Muscle layer of colon (tissue), 2 donors: Measurements from ENCODE around the gene BRCA2.

ENCODE experiments used
- H3K27ac ChIP-seq: one replicate; pipeline ENCODE4 v1.7.0; 2013; ENCODE audit warnings: low read depth, mild to moderate bottlenecking, low read length, moderate library complexity
- H3K27me3 ChIP-seq, 2 donors: one replicate each; pipeline ENCODE4 v1.7.0; 2013; ENCODE audit warnings: low read length in 2 of 2, mild to moderate bottlenecking in 2 of 2; ENCODE audit not compliant: insufficient read depth in 2 of 2, control insufficient read depth in 1 of 2
- H3K36me3 ChIP-seq: one replicate; pipeline ENCODE4 v1.7.0; 2013; ENCODE audit warnings: mild to moderate bottlenecking, low read length; ENCODE audit not compliant: insufficient read depth
- H3K4me1 ChIP-seq: one replicate; pipeline ENCODE4 v1.7.0; 2013; ENCODE audit warnings: mild to moderate bottlenecking, low read length; ENCODE audit not compliant: insufficient read depth
- H3K4me3 ChIP-seq, 2 donors: one replicate each; pipeline ENCODE4 v1.7.0; 2013; ENCODE audit warnings: low read length in 2 of 2, low read depth in 1 of 2, mild to moderate bottlenecking in 1 of 2, moderate library complexity in 1 of 2
- H3K9ac ChIP-seq: one replicate; pipeline ENCODE4 v1.7.0; 2013; ENCODE audit warnings: low read length
- H3K9me3 ChIP-seq: one replicate; pipeline ENCODE4 v1.7.0; 2013; ENCODE audit warnings: mild to moderate bottlenecking, low read length
- donor health status: abdominal sarcoma.
- donor health status: Adenocarcinoma of cecum.

Gene BRCA2

DNA sequence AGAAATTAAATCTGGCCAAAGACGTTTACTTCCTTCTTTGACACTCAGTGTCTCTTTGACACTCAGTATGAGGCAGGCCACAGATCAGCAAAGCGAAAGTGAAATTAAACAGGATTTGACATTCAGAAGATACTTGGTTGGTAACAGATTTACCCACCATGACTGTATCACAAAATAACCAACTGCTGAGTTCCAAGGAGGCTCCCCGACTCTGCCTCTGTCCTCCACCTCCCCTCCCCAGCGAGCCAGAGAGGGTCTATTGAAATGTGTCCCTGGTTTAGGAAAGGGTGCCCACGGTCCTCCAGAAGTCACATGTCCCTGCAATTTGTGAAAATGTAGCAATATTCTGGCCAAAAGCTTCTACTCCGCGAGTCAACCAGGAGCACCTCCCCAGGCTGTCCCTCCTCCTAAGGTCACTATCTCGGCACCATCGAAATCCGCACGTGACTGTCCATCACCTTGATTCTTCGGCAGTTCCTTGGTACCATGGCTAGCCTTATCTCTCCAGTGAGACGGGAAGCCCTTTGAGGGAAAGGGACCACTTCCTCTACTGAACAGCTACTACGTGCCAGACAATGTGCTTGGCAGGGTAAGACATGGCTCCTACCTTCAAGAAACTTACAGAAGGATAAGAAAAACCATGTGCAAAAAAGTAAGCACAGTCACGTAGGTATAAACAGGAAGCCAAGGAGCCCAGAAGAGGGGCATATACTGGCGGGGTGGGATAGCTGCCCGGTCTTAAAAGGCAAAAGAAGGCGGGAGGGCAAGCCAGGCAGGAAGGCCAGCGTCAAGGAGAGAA lies 111.1 kb downstream of the BRCA2 start:
- Histone ChIP-seq H3K4me1 (peaks cover 10% of the 10 kb centered on the region), H3K9me3 (no peaks in the 10 kb centered on the region), H3K4me3 (peak overlapping the region; percentile 80 to 93), H3K9ac (peak overlapping the region; percentile 55), H3K36me3 (no peaks in the 10 kb centered on the region), H3K27ac (peak overlapping the region; percentile 68), H3K27me3 (no peaks in the 10 kb centered on the region)

DNA sequence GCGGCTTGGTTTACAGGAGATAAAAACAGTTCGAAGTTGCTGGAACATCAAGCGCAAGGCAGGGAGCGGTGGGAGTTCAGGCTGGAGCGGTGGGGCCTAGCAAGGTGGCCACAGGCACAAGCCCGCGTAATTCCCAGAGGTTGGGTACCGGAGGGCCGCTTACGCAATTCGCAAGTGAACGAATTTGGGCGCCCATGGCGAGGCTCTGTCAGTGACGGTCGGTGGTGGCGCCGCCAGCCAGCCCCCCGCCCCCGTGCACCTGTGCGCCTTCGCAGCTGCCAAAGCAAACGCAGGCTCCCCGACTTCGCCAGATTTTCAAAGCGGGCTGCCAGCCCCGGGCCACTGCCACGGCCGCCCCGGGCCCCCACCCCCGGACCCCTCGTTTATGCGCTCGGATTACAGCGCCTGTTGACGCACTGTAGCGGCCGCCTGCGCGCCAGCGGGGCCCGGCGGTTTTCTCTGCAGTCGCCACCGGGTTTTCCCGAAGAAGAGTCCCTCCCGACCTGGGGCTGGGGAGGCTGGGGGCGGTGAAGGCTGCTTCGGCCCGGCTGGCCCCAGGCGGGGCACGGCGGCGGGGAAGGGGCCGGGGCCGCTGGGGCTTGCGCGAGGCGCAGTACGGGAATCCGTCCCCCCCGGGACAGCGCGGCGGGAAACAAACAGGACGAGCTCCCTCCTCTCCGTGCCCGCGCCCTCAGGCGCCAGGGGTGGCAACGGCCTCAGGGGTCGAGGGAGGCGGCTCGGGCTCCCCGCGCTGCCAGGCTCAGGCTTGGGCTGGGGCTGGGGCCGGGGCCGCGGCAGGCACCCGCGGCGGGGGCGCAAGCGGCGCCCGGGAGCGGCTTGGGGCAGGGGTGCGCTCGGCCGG lies 111.9 kb downstream of the BRCA2 start:
- Histone ChIP-seq H3K4me1 (peaks cover 10% of the 10 kb centered on the region), H3K36me3 (no peaks in the 10 kb centered on the region), H3K27me3 (no peaks in the 10 kb centered on the region), H3K9me3 (no peaks in the 10 kb centered on the region), H3K27ac (peak overlapping the region; percentile 68), H3K9ac (peak overlapping the region; percentile 55), H3K4me3 (peak overlapping the region; percentile 80 to 93)

DNA sequence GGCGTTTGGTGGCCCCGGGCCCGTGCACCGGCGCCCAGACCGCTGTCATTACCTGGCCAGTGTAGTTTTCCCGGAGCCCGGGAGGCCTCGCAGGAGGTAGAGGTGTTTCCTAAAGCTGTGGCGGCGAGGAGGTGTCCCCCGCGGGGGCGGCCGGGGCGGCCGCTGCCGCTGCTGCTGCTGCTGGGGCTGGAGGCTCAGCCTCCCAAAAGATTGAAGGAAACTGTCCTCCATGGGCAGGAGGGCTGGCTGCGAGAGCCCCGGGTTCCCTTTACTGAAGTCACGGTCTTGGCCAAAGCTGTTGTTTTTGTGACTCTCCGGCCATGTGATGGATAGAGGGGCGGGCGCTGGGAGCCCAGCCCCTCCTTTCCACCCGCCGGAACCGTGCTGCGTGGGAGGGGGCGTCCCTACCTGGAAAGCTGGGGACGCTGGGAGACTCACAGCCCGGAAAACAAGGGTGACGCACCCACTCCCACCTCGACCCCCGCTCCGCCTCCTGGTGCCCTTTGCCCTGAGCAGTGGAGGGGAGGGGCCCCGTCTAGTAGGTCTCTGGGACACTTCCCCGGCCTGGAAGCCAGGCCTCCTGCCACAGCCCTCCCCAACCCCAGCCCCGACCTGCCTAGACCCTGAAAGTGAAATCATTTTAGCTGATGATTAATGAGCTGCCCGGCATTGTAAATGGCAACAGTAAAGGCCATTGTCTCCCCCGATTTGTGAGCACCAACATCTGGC lies 112.7 kb downstream of the BRCA2 start, which contains the start of gene N4BP2L1:
N4BP2L1 (minus strand) TSS at position 279 of the 729 bp plus-strand sequence; CDS start at position 231, 48 bp downstream.
- H3K36me3 ChIP-seq = no peaks in the 10 kb centered on the region
- no peaks in the 10 kb centered on the region for H3K27me3 ChIP-seq
- H3K4me1 ChIP-seq = peaks cover 10% of the 10 kb centered on the region
- H3K27ac ChIP-seq = peak within 1 kb of the TSS; percentile 68
- H3K9me3 ChIP-seq = no peaks in the 10 kb centered on the region
- peak within 1 kb of the TSS; percentile 55 for H3K9ac ChIP-seq
- peak within 1 kb of the TSS; percentile 80 to 93 for H3K4me3 ChIP-seq

DNA sequence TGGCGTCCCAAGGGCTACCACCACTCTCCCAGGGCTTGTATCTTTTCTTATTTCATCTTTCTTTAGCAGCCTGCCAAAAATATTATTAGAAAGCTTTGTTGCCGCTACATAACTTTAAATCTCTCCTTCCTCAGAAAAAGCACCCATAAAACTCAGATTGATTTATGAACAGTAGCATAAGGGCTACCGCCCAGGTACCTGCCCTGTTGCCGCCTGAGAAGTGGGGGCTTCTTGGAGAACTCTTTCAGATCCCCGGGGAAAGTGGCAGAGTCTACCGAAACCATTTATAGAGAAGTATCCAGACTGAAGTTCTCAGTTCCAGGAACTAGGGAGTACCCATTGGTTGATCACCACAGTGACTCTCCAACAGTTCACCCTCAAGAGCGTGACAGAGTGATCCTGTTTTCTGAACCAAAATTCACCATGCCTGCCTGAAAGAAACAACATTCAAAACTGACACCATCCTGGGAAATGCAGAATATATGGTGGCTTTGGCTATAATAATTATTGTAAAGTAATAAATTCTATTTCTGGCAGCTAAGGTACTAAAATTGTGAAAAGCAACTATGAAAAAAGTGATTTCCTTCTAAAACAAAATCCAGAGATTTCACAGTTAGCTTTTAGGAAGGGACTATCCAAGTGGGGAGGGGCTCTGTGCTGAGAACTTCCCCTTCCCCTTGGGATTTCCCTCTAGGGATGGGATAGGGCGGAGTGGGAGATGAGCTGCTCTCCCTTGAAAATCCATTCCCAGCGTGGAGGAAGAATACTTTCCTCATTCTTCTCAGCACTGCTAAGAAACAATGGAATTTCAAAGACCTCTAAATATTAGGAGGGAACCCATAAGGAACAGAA lies 113.5 kb downstream of the BRCA2 start:
- Histone ChIP-seq H3K27ac (peak overlapping the region; percentile 68), H3K9me3 (no peaks in the 10 kb centered on the region), H3K36me3 (no peaks in the 10 kb centered on the region), H3K4me1 (peaks cover 10% of the 10 kb centered on the region), H3K4me3 (peak overlapping the region; percentile 80 to 93), H3K9ac (peak overlapping the region; percentile 44), H3K27me3 (no peaks in the 10 kb centered on the region)

DNA sequence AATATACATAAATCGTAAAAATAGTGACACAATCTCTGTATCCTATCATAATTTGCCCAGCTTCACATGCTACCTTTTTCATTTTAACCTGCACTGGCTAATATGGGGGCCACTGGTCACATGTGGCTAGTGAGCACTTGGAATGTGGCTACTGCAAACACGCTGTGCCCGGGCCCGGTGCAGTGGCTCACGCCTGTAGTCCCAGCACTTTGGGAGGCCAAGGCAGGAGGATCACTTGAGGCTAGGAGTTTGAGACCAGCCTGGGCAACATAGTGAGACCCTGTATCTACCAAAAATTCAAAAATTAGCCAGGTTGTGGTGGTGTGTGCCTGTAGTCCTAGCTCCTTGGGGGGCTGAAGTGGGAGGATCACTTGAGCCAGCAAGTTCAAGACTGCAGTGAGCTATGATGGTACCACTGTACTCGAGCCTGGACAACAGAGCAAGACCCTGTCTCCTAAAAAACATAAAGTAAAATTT lies 114.2 kb downstream of the BRCA2 start:
- Histone ChIP-seq H3K9ac (no peak overlapping the region), H3K36me3 (no peaks in the 10 kb centered on the region), H3K27me3 (no peaks in the 10 kb centered on the region), H3K27ac (no peak overlapping the region), H3K4me3 (no peak overlapping the region), H3K9me3 (no peaks in the 10 kb centered on the region), H3K4me1 (peaks cover 10% of the 10 kb centered on the region)

DNA sequence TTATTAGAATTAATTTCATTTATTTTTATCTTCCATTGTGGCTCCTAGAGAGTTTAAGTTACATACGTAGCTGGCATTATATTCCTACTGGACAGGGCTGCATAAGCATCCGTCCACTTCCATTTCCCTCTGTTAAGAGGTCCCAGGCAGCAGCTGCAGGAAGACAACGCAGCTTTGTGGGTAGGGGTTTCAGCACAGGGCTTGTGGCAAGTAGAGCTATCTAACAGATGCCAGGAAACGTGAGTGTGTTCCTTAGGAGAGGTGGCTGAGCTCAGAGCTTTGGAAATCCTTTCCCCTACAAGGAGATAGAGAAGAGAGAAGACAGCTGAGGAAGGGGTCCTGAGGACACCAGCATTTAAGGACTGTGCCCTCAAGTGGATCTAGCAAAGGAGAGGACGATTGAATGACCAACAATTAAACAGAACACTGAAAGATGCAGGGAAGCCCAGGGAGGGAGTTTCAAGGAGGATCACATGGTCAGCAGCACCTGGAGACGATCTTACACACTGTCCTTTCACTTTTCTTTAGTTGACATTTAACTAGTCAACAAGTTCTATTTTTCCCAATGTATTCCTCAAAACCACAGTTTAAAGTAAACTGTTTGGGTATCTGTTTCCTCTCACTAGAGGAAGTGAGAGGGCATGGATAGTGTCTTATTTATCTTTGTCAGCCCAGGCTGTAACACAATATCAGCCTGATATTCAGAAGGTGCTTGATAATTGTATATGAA lies 114.9 kb downstream of the BRCA2 start:
- no peaks in the 10 kb centered on the region for H3K36me3 ChIP-seq
- no peak overlapping the region for H3K27ac ChIP-seq
- H3K27me3 ChIP-seq = no peaks in the 10 kb centered on the region
- H3K9ac ChIP-seq = no peak overlapping the region
- H3K9me3 ChIP-seq = no peaks in the 10 kb centered on the region
- no peak overlapping the region for H3K4me3 ChIP-seq
- peaks cover 10% of the 10 kb centered on the region for H3K4me1 ChIP-seq

DNA sequence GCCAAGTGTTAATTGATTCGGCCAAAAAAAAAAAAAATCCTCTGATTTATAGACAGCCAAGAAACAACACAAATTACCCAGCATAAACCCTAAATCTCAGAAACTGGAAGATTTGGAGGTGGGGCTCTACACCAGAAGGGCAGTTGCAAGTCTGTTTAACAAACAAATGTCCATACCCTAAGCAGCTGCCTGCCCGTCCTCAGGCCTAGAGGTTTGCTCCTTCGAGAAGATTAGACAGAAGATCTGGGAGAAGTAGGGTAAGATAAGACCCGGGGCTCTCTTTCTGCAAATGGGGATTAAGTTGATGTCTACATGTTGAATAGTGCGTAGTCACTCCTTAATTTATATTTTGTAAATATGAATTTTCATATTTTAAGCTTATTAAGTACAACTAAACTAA lies 116.1 kb downstream of the BRCA2 start:
- Histone ChIP-seq H3K27me3 (no peaks in the 10 kb centered on the region), H3K27ac (no peak overlapping the region), H3K4me3 (no peak overlapping the region), H3K4me1 (peaks cover 3% of the 10 kb centered on the region), H3K36me3 (no peaks in the 10 kb centered on the region), H3K9me3 (no peaks in the 10 kb centered on the region), H3K9ac (no peak overlapping the region)

DNA sequence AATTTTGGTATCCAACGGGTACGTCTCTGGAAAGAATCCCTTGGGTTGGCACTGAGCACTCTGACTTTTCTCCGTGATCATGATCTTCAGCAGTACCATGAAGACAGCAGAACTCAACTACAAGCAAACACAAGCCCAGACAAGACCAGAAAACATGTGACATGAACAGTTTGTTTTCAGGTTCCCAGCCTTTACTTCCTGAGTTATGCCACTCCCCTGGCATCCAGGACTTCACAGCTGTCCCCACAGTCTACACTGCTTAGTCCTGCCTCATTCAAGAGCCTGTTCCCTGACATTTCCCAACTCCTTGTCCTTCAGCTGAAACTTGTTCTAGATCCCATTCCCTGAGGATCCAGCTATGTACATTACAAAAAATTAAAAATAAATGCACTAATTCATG lies 117.5 kb downstream of the BRCA2 start:
- H3K36me3 ChIP-seq = no peaks in the 10 kb centered on the region
- H3K9ac ChIP-seq = no peak overlapping the region
- no peaks in the 10 kb centered on the region for H3K27me3 ChIP-seq
- no peaks in the 10 kb centered on the region for H3K4me1 ChIP-seq
- H3K9me3 ChIP-seq = no peaks in the 10 kb centered on the region
- no peak overlapping the region for H3K4me3 ChIP-seq
- H3K27ac ChIP-seq = no peak overlapping the region

DNA sequence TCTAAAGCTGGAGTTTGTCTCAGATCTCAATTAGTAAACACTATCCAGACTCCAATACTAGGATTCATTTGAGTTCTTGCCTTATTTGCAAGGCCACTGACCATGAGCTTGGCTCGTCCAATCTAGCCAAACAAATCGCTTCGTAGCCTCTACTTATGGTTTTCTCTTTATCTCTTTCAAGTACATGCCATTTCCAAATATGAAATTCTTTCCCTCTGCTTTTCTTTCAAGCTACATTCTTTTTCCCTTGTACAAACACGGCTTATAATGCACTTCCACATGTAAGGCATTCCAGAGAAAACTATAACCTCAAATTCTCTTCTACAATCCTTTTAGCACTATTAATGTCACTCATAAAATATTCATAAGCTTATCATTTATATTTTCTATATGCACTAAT lies 123.6 kb downstream of the BRCA2 start:
- Histone ChIP-seq H3K4me1 (no peaks in the 10 kb centered on the region), H3K27me3 (no peaks in the 10 kb centered on the region), H3K27ac (no peak overlapping the region), H3K4me3 (no peak overlapping the region), H3K9ac (no peak overlapping the region), H3K9me3 (no peaks in the 10 kb centered on the region), H3K36me3 (peaks cover 5% of the 10 kb centered on the region)

DNA sequence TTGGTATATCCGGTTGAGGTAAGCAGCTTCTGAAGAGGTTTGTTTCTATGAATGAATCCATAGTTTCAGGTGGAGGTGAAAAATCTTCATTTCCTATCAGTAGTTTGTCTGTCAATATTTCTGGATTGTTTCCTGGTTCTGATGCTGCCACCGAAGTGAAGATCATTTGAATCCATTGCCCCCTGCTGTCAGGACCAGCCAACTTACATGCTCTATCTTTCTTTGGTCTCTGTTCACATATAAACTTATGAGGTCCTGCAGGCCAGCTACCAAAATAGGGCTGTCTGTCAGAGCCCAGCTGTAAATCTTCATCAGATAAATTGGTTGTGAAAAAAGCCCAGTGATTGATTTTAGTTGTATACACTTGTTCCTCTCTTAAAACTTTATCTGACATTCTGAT lies 127.8 kb downstream of the BRCA2 start:
- Histone ChIP-seq H3K9ac (no peak overlapping the region), H3K4me1 (no peaks in the 10 kb centered on the region), H3K27ac (no peak overlapping the region), H3K4me3 (no peak overlapping the region), H3K36me3 (peaks cover 5% of the 10 kb centered on the region), H3K9me3 (no peaks in the 10 kb centered on the region), H3K27me3 (no peaks in the 10 kb centered on the region)
